GM19099 (cell line): ENCODE results near the gene NAMPT.

Source experiments
- POLR2A ChIP-seq: IDR thresholded peaks from 3 replicates; pipeline ENCODE4 v1.6.1; 2011; ENCODE audit warnings: low read depth; ENCODE audit not compliant: insufficient read length; ENCODE audit errors: extremely low read depth

NAMPT gene

DNA sequence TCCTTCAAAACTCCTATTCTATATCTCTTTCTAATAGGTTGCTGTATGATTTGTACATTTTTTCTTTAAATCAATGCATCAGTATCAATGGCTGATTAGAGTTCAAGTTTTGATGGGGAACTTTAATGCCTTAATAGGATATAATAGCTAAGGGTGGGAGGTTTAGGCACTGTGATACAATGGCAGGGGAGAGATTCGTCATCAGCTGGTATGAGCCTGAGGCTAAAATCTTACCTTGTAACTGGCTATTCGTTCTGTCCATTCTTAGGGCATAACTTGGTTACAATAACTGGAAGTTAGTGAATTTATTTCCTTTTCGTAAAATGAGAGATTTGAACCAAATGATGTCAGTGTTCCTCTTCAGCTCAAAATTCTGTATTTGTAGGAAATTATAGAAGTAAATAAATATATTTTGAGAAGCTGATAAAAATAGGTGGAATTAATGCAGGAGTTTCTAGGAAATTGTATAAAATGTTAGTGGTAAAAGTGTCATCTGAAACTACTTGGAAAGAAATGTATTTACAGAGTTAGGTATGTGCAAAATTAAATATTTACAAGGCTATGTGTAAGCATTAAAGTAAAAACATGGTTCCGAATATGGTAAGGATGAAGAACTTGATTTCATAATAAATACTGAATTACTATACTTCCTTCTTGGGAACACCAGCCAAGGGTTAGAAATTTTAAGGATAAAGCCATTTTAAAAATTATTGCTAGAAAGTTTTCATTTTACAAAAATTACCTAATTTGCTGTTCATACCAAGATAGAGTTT is 27.5 kb upstream of the NAMPT start:
- no peak for TF ChIP-seq POLR2A

DNA sequence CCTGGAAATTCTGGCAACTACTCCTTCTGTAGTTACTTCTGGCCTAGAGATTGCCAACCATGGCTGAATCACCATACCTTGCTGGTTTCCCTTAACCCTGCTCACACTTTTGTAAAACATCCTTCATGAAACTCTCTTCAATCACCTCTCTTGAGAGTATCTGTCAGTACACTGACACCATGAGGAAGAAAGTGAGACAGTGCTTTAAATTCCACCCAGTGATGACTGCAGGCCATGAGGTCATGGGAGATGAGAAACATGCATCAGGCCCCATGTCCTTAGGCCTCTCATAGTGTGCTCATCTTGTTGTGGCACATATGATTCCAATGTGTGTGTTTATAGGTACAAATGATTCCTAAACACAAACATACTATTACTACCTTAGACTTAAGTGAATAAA is 24.6 kb upstream of the NAMPT start:
- TF ChIP-seq POLR2A: no peak

DNA sequence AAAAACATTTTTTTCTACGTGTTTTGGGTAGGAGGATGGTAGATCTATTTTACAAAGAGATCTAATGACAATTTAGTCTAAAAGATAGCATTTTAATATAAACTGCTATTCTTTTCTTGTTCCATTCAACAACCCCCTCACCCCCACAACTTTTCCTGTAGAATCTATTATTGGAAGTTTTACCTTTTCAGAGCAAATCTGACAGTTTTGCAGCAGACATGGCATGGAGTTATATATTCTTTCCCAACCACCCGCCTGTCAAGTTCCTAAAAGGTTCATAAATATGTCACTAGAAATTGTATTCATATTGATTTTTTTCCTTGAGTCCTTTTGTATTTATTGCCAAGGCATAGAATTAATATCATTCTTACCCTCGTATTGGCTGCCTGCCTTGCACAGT is 21.5 kb upstream of the NAMPT start:
- TF ChIP-seq POLR2A: no peak

DNA sequence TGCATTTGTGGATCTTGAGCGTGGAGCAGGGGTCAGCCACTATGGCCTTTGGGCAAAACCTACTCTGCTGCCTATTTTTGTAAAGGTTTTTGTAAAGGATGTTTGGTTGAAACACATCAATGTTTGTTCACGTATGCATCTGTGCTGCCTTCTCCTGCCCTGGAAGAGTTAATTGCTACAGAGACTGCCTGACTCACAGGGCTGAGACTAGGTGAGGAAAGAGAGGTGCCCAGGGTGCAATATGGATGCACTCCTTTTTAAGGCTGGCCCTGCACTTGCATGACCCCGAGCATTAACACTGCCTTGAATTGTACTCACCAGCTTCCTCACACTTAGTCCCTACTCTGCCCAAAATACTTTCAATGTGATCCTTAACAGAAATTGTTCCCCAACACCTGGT is 20.9 kb upstream of the NAMPT start:
- no peak for TF ChIP-seq POLR2A

DNA sequence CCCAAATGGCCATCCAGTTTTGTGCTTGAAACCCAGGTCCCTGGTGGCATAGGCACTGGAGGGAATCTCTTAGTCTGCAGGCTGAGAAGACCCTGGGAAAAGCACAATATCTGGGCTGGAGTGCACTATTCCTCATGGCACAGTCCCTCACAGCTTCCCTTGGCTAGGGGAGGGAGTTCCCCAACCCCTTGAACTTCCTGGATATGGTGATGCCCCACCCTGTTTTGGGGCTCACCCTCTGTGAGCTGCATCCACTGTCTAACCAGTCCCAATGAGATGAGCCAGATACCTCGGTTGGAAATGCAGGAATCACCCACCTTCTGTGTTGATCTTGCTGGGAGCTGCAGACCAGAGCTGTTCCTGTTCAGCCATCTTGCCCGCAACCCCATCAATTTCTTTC is 19.8 kb upstream of the NAMPT start:
- no peak for TF ChIP-seq POLR2A

DNA sequence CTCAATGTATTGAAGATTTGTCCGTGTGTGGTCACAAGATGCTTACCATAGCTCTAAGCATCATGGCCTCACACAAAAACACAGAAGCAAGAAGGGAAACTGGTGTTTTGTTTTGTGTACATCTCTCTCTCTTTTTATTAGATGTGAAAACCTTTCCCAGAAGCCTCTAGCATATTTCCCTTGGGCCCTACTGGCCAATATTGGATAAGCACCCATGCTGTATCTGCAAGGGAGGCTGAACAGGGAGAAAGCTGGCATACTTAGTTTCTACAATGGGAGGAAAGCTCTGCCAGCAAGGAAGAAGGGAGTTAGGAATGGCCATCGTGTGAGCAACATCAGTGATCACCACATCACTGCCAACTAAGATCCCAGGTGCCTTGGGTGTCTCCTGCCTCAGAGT is 9.6 kb upstream of the NAMPT start:
- TF ChIP-seq POLR2A: no peak

DNA sequence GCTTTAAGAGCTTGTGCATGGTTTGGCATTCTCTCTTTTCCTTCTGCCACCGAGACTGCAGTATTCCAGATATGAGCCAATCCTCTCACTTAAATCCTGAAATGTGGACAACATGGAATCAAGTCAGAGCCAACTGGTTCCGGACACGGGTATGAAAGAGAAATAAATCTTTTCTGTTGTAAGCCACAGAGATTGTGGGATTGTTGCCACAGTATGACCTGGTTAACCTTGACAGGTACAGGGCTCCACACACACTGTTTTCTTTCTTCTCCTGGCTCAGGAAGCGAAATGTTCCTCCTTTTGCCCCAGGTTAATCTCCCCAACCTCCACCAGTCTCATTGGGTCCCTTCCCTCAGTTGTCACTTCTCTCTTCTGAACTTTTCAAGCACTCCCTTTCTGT is 6.5 kb upstream of the NAMPT start:
- no peak for TF ChIP-seq POLR2A

DNA sequence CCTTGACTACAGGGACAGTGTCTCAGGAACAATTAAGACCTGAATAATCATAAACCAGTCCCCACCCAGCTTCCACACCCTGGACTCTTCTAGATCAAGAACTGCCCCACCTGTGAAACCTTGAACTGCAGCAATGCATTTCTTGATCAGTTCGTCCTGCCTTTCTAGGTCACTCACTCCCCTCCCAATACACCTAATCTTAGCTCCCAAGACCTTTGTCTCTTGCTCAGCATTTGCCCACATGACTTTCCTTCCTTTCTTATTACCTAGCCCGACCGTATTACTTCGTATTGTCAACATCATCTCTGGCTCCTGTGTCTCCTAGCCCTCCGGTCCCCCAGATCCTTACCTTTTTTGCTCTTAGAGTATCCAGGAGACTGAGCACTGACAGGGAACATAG is 5.5 kb upstream of the NAMPT start:
- no peak for TF ChIP-seq POLR2A

DNA sequence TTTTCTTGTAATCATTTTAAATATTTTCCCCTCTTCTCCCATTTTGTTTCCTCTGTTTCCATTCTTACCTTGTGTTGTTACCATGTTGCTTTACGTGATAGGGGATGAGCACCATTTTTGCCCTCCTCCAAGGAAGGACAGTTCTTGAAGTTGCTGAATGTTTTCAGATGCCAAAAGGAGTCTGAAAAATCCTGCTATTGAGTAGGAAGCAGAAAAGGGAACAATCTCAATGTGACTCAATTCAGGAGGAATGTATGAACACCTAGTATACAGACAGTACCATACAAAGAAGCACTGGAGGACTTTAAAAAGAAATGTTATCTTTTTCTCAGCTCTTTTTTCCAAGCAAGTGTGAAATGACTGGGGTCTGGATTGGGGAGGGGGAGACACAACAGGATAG is 5.1 kb upstream of the NAMPT start:
- no peak for TF ChIP-seq POLR2A

DNA sequence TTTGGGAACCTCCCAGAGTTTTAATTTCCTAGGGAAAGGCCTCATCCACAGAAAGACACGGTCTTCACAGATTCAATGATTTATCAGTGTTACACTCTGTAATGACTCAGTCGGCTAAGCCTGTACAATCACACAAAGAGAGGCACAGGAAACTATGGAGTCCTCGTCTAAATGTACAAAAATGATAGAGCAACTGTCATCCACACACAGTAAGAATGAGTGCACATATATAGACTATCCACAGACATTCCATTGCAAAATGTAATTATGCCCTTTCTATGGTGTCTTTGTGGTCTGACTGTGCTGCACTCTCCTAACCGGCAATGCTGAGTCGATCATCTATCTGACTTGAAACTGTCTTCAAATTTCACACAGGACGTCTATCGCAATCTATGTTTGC is 3.5 kb upstream of the NAMPT start:
- TF ChIP-seq POLR2A: no peak

DNA sequence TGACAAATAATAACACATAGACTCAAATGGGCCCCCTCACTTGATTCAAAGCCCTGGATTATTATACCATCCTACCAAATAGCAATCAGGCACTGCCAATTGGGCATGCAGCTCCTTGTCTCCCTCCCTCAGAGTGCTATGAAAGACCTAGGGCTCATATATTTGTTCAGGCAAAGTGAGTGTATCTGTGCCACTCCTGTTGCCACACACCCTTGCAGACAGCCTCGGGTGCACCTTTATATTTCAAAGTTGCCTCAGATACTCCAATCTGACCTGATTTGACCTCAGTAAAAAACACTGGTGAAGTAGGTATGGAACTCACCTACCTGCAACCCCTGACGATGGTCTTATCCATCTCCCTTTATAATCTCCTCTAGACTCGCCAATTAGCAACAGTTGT is 3.0 kb upstream of the NAMPT start:
- no peak for TF ChIP-seq POLR2A

DNA sequence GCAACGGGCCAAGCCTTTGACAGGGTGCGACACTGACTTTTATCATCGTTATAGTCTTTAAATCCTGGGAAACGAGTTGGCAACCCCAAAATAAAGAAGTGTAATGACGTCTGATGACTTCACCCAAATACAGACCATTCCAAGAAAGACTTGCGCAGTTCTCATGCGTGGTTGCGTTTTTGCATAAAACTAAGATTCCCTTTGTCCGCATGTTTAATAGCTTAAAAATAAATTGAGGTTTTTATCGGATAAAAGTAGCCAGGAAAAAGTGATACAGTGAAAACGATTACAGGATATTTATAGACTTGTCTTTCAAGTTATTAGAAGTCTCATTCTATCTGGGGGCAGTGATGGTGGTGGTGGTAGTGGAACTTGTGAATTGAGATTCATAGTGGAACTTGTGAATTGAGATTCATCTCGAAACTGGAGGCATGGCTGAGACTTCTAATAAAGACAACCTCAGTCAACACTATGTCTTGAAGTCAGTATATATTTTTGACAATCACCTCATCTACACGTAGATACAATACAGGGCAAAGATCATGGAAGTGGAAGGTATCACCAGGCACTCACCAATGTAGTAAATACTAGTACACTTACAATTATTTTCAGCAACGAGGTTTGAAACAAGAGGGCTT is 1.2 kb upstream of the NAMPT start:
- TF ChIP-seq POLR2A: peak; percentile 38

DNA sequence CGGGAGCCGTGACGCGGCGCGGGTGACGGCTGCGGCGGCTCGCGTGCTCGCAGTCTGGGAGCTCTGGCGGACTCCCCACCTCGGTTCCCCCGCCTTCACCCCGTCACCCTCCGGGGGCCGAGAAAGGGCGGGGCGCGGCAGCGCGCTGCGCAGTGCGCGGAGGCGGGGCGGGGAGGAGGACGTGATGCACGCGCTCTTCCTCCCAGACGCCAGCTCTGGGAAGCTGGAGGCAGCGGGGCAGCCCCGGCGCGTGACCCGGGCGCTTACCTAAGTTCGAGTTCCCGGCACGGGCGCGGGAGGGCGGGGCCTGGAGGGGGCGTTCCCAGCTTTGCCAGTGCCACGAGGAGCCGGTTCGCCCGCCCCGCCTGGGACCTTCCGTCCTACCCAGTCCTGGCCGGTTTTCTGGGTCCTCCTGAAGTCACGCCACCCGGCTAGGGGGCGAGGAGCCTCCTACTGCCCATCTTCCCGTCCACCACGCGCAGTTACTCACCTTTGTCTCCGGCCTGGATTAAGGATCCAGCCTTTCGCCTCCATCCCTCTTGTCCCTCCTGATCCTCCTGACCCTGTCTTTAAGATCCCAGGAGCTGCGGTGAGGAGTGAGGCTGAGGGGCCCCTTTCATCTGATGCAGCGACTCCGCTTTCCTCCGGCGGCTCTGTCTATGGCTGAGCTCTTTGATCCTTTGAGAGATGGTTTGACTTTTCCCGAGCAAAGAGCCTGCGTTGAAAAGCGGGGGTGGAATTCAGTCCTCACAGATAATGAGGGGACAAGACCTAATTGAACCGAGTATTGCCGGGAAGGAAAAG is 470 bp upstream of the NAMPT start:
- TF ChIP-seq POLR2A: peak; percentile 73

DNA sequence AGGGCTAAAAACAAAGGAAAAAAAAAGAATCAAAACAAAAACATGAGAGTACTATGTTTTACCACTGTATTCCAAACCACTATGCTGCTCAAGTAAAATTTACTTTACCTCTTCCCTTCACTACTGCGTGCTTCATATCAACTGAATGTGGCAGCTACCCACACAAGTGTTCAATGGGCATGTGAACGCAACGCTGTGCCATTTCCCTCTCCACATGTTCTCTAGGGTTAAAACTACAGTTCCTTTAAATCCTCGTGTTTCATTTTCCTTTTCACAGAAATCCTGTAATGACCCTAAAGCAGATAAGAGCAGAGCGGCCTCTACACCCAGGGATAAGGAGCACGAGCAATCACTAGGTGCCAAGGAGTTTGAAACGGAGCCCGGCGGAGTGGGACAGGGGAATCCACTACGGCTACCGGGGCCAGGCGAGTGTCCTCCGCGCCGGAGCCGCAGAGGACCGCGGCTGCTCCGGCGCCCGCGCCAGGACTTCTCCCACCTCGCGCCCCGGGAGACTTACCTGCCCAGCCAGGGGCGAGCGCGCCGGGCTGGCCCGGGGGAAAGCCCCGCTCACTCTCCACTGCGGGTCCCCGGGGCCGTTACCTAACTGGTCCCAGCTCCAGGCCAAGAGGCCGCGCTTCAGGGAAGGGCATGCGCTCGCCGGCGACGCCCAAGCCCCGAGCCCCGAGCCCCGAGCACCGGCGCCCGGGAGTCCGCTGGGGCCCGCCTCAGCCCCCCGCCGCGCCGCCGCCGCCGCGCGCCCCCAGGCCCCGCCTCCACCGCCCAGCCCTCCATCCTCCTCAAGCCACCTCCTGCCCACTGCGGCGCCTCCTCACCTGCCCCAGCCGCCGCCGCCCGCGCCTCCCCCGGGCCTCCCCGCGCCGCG is 711 bp downstream of the NAMPT start:
- TF ChIP-seq POLR2A: peak; percentile 12

DNA sequence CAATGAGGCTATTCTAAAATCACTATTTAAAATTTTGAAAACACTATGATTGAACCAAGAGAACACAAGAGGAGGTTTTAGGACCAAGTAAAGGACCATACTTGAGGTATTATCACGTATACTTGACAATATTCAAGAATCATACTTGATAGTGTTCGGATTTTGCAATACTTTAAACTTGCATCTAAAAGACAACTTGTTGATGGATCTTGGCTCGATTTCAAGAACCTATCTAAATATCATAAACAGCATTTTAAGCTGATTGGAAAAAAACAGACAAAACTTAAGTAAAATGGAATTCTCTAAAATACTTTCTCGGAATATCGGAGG is 1.3 kb downstream of the NAMPT start:
- no peak for TF ChIP-seq POLR2A
